HG02973 (cell line): ENCODE results near the gene DOCK6.
"Not testable (repeated sequence)": the region's sequence is repeated elsewhere in the genome, so short reads cannot be mapped to it uniquely, and the experiment has no call there.

Source experiments
- ATAC-seq: cut with Tn5 transposase; IDR thresholded peaks from one replicate; pipeline ENCODE4 v1.9.1; 2021; ENCODE audit warnings: moderate library complexity; ENCODE audit not compliant: unreplicated experiment

DOCK6 gene

DNA sequence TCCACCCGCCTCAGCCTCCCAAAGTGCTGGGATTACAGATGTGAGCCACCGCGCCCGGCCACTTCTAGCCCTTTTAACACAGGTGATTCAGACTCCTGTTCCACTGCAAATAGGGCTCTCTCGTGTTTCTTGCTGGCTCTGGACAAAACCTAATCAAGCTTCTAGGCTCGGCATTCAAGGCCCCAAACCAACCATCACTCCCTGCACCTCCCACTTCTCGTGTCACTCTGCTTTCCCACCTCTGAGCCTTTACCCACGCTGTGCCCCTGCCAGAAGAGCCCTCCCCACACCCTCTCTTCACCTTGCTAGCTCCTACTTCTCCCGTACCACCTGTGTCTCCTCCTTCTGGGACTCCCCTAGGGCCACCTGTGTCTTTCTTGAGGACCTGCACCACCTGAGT is 84.7 kb downstream of the DOCK6 start:
- ATAC-seq = no peak

- ATAC-seq = no peak
Observed at GRCh38 chr19:11176466-11177193, 85.7 kb downstream of the DOCK6 start.

DNA sequence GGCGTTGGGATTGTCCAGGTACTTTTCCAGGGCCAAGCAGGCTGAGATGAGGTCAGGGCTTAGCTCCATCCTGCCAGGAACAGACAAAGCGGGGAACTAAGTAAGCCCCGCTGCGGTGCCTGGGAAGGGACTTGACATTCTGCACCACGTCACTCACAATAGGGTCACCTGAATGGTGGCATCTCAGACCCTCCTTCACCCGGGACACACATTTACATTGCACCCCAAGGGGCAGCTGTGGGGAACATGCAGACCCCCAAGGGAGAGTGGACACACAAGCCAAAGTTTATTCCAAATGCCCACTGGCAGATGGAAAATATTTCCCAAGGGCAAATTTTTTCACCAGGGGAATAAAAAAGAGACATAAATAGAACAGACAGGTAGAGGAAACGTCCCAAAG is 86.4 kb downstream of the DOCK6 start:
- no peak for ATAC-seq

DNA sequence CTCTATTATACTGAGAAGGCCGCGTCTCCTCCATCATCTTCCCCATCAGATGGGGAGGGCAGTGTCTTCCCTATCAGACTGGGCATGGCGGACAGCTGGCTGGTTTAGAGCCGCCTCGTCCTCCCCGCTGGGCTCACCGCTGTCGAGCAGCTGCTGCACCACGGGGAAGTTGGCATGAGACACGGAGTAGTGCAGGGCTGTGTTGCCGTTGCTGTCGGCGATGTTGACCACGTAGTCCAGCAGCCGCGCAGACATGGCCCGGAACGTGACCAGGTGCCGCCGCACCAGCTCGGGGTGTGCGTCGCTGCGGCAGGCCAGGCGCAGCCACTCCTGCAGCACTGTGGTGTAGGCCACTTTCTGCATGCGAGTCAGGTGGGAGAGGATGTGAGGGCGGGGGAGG is 88.0 kb downstream of the DOCK6 start:
- no peak for ATAC-seq

DNA sequence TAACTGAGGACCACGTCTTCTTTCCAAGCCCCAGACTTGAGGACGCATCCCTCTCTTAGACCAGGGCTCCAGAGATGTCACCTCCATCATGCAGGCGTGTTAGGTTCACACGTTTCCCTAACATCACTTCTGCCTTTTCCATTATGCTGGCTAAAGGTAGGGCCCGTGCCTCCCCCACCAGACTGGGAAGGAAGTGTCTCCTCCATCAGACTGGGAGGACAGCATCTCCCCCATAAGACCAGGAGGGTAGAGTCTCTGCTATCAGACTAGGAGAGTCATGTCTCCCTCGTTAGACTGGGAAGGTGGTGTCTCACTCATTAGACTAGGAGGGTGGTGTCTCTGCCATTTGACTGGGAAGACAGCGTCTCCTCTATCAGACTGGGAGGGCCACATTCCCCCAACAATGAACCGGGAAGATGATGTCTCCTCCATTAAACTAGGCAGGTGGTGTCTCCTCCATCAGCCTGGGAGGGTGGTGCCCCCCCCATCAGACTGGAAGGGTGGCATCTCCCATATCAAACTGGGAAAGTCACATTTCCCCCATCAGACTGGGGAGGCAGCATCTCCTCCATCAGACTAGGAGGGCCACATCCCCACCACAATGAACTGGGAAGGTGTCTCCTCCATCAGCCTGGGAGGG is 88.7 kb downstream of the DOCK6 start:
- no peak for ATAC-seq

DNA sequence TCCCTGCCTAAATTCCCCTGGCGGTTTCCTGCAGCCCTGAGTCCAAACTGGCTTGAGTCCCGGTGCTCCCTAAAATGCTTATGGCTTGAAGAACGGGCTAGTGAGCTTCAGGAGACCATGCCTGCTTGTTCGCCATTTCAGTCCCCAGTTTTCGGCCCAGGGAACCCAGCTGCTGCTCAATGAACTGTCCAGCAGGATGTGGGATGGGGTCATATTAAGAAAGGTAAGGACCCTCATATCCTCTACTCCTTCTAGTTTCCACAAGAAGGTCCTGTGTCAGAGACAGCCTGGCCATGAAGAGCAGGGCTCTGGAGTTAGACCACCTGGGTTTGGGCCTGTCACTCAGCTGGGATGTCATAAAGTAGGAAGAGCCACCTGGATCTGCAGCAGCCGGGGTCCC is 89.7 kb downstream of the DOCK6 start:
- ATAC-seq = no peak

DNA sequence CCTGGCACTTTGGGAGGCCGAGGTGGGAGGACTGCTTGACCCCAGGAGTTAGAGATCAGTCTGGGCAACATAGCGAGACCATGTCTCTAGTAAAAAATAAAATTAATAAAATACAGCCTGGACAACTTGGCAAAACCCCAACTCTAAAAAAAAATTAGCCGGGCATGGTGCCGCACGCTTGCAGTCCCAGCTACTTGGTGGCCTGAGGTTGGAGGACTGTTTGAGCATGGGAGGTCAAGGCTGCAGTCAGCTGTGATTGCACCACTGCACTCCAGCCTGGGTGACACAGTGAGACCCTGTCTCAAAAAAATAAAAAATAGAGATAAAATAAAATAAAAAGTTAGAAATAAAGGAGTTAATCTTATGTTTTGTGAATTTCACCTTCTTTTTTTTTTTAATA is 91.2 kb downstream of the DOCK6 start:
- ATAC-seq = no peak

DNA sequence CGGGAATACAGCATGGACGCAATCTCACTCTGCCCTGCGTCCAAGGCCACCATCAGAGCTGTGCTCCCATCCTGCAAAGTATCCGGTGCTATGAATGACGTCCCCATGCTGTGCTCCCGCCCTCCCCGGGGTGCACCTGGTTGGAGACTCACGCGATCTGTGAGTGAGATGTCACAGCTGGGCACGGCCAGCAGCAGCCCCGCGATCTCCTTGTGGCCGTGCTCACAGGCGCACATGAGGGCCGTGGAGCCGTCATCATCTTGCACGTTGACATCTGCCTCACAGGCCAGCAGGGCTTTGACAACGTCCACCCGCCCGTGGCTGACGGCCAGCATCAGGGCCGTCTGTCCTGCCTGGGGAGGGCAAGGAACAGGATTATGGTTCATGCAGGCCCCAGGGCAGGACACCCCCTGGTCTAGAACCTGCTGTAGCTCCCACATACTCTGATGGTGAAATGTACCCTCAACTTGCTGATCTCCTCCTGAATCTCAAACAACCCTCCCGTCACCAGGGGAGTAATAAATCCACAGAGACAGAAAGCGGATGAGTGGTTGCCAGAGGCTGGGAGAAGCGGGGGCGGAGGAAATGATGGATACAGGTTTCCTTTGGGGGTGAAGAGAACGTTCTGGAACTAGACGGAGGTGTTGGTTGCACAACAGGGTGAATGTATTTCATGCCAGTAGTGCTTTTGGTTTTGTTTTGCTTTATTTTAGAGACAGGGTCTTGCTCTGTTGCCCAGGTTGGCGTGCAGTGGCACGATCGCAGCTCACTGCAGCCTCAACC is 92.2 kb downstream of the DOCK6 start:
- ATAC-seq = no peak

DNA sequence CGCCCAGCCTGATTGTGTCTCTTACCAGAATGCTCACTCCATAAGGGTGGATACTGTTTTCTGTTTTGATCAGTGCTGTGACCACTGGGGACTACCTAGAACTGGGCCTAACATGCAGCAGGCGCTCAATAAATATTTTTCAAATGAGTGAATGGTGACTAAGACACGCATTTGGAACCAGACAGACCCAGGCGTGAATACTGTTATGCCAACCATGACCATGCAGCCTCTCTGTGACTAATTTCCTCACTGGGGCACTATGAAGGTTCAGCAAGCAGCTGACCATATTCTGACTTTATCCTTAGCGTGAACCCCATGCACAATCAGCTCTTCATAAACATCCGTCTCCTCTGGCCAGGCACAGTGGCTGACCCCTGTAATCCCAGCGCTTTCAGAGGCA is 93.8 kb downstream of the DOCK6 start:
- no peak for ATAC-seq

DNA sequence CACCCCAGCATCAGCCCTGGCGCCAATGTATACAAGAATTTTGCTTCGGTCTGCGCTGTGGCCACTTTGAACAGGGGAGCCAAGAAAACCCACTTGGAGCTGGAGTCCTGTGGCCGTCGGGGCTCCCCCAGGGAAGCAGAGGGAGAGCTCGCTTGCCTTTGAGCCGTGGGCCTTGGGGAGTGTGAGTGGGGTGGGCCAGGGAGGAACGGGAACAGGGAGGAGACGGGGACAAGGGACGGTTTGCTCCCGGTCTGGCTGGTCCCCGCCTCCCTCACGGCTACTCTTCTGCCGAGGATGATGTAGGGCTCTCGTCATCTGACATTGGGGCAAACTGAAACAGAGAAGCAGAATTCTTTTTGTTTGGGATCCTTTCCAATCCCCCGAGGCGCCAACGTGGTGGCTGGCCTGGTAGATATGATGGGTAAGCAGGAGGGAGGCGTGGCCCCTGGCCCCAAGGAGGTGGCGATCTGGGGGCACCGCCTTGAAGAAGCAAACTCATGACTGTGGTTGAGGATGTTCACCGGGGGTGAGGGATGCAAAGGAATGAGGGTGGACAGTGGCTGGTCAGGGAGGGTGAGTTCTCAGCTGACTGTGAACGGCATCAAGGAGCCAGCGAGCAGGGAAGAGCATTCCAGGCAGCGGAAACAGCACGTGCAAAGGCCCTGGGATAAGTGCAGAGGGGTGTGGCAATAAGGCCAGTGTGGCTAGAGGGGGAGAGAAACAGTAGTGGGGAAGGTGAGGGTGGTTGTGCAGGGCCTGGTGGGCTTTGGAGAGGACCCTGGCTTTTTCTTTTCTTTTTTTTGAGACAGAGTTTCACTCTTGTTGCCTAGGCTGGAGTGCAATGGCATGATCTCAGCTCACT is 95.8 kb downstream of the DOCK6 start:
- ATAC-seq = no peak

GRCh38 chr19:11165486-11166030 is 96.8 kb downstream of the DOCK6 start:
- ATAC-seq = no peak

GRCh38 chr19:11164879-11165406 is 97.4 kb downstream of the DOCK6 start:
- no peak for ATAC-seq

DNA sequence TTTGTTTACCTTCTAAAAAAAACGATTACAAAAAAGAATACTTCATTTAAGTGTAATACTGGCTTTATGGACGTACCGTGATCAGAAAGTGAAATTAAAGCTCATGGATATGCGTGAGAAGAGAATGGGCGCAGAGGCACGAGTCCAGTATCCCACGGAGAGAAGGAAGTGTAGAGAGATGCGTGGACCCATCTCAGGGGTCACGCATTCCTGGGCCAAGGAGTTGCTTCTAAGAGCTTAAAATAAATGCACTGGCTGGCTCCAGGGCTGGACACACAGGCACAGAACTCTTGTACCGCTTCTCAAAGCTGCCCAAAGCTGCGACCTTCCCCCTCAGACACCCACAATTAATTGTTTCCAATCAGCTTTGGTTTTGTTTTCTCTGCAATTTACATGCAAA is 98.0 kb downstream of the DOCK6 start:
- ATAC-seq = no peak

- not testable (repeated sequence) for ATAC-seq
Observed at GRCh38 chr19:11160440-11160768, 101.9 kb downstream of the DOCK6 start.

DNA sequence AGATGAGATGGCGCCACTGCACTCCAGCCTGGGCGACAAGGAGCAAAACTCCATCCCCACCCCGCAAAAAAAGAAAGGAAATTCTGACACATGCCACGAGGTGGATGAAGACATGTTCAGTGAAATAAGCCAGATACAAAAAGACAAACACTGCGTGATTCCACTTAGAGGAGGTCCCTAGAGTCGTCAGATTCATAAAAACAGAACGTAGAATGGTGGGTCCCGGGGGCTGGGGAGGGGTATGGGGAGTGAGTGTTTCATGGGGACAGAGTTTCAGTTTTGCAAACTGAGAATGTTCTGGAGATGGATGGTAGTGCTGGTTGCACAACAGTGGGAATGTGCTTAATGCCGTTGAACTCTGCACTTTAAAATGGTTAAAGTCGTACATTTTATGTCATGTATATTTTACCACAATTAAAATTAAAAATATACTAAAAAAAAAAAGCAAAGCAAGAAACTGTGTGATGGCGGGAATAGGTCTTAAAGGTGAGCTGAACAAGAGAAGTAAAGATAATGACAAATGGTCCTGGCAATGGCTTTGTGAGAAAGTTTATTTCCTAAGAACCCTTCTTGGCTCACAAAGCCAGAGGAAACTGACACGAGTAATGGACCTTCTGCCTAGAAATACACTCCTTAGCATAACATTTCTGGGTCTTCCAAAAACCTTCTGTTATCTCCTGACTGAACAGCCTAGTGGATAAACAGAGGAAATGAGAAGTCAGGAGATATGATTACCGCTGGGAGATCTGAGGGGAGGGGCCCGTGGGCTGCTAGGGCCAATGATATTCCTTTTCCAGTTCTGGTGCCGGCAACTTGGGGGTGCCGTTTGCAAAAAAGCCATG is 102.5 kb downstream of the DOCK6 start:
- no peak for ATAC-seq

DNA sequence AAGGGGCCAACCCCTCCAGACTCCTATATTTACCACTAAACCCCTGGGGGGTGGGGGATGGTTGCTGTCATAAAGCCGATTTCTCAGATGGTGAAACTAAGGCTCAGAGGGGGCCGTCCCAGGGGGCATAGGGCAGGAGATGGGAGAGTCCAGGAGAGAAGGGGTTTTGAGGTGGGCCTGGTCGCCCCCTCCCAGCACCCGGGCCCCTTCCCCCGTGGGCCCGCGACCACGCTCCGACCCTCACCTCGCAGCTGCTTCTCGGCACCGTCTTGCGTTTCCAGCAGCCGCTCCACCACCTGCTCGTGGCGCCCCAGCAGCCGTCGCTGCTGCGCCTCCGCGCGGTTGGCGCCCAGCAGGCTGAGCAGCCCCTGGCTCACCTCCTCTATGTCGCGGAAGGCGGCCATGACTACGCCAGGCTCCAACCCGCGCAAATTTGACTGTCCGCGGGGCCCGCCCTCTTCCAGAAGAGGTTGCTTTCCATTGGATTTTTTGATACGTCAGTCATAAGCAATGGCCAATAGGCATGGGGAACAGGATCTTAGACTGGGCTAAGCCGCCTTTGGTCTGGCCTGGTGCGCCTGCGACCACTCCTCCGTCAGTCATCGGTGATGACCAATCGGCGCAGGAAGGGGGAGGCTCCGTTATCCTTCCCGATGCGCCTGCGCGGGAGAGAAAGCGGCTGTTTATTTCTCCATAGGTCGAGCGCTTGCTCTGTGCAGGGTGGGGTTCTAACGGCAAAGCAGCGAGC is 106.8 kb downstream of the DOCK6 start, which contains the start of gene SPC24:
SPC24 (minus strand) TSS at position 410 of the 748 bp plus-strand sequence; CDS start at position 404, 6 bp downstream.
- peak; percentile 95 for ATAC-seq

- no peak for ATAC-seq
Observed at GRCh38 chr19:11154683-11155047, 107.7 kb downstream of the DOCK6 start.

DNA sequence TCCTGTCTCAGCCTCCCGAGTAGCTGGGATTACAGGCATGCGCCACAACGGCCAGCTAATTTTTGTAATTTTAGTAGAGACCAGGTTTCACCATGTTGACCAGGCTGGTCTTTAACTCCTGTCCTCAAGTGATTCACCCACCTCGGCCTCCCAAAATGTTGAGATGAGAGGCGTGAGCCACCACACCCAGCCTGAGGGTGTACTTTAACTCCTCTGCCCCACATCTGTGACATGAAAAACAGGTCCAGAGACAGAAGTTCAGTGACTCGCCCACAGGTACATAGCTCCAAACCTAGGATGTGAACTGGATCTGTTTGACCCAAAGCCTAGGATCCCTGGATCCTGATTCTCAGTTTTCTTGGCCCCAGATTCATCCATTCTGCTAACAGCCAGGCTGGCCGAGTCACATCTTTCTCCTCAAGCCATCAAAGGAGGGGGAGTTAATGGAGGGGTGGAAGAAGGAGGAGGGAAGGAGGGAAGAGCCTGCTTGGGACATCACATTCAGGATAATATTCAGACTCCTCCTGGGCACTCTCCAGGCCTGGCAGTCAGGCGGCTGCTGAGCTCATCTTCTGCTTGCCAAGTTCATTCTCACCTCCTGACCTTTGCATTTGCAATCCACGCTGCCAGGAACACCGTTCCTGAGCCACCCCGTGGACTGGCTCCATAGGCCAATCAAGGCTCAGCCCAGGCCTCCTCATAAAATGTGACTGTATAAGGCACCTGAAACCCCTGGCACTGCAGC is 109.8 kb downstream of the DOCK6 start:
- ATAC-seq = no peak
